Progenitor cell of endocrine pancreas (in vitro differentiated cells): ENCODE measurements around the gene KRTAP10-12. TPM values are rescaled to one million over a fixed set of nuclear protein-coding genes. Genes with fewer than 3 reads are reported as not detected.

ENCODE experiments used
- DNase-seq: peaks from one replicate; pipeline ENCODE4 v3.0.0; 2021; ENCODE audit warnings: low spot score; ENCODE audit not compliant: unreplicated experiment
- H3K27ac Mint-ChIP-seq: 2 replicates; pipeline ENCODE4 v1.8.0; 2021; ENCODE audit warnings: mild to moderate bottlenecking, moderate library complexity, mixed read lengths
- H3K27me3 Mint-ChIP-seq: 2 replicates; pipeline ENCODE4 v1.8.0; 2021; ENCODE audit warnings: mixed read lengths
- H3K36me3 Mint-ChIP-seq: 2 replicates; pipeline ENCODE4 v1.8.0; 2022; ENCODE audit warnings: mixed read lengths; ENCODE audit not compliant: insufficient read depth
- H3K4me1 Mint-ChIP-seq: 2 replicates; pipeline ENCODE4 v1.8.0; 2021; ENCODE audit warnings: low read depth, mixed read lengths
- H3K4me3 Mint-ChIP-seq: 2 replicates; pipeline ENCODE4 v1.8.0; 2021; ENCODE audit warnings: low read depth, mild to moderate bottlenecking, moderate library complexity, mixed read lengths
- H3K9me3 Mint-ChIP-seq: 2 replicates; pipeline ENCODE4 v1.8.0; 2021; ENCODE audit warnings: low read depth, mixed read lengths
- total RNA-seq: library from RNA; stranded (reverse); gene quantifications from 2 replicates; pipeline ENCODE4 v1.2.1, GENCODE V29; 2021
- TF ChIP-seq, protein P1 (sequence below): fragments of 200-600 bp; sonication (generic); IDR thresholded peaks from one replicate; pipeline ENCODE4 v1.5.0; 2021; ENCODE audit warnings: antibody characterized with exemption, mild to moderate bottlenecking; ENCODE audit not compliant: unreplicated experiment

The KRTAP10-12 gene
- total RNA-seq, 1 donor from 2014 or later: not detected

DNA sequence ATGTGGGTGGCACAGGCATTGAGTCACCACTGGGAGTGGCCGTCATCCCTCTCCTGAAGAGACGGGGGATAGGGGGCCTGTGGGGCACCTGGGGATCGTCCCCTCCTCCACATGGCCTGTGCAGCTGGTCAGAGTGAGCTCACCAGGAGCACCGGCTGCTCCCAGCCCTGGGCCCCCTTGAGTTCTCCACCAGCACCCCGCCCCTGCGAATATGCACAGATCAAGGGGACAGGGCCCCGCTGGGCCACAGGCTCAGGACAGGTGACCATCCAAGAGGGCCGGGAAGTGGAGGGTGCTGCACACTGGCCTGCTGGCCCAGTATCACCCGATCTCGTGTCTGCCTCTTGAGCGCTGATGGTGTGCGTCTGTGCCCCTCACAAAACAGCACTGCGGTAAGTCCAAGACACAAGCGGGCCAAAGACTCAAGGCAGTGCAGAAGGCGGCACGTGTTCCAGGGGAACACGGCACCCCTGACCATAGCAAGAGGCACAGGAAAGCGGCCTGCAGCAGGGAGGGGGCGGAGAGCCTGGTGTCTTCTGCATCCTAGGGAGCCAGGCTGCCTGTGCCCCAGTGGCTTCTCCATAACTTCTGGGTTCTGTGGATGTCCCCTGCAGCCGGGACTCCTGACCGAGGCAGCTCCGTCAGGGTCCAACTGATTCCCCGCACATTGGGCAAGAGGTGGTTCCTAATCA is 32.5 kb downstream of the KRTAP10-12 start:
- Mint-ChIP-seq H3K27me3 (peaks cover 43% of the 10 kb centered on the region), H3K4me1 (no peaks in the 10 kb centered on the region), H3K36me3 (no peaks in the 10 kb centered on the region), H3K27ac (no peak overlapping the region), H3K9me3 (no peaks in the 10 kb centered on the region), H3K4me3 (no peak overlapping the region)
- DNase-seq: no peak
- TF ChIP-seq, protein P1, sequence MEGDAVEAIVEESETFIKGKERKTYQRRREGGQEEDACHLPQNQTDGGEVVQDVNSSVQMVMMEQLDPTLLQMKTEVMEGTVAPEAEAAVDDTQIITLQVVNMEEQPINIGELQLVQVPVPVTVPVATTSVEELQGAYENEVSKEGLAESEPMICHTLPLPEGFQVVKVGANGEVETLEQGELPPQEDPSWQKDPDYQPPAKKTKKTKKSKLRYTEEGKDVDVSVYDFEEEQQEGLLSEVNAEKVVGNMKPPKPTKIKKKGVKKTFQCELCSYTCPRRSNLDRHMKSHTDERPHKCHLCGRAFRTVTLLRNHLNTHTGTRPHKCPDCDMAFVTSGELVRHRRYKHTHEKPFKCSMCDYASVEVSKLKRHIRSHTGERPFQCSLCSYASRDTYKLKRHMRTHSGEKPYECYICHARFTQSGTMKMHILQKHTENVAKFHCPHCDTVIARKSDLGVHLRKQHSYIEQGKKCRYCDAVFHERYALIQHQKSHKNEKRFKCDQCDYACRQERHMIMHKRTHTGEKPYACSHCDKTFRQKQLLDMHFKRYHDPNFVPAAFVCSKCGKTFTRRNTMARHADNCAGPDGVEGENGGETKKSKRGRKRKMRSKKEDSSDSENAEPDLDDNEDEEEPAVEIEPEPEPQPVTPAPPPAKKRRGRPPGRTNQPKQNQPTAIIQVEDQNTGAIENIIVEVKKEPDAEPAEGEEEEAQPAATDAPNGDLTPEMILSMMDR: no peak

DNA sequence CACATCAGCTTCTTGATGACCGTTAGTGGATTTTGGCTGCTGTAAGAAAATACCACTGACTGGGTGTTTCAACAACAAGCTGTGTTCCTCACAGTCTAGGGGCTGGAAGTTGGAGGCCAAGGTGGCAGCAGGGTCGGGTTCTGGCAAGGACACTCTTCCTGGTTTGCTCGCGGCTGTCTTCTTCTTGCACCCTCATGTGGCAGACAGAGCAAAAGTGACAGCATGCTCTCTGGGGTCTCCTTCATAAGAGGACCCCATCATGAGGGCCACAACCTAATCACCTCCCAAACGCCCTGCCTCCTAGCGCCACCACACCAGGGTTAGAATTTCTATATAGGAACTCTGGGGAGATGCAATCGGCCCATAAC is 33.0 kb downstream of the KRTAP10-12 start:
- H3K27me3 Mint-ChIP-seq: peaks cover 40% of the 10 kb centered on the region
- no peak overlapping the region for H3K27ac Mint-ChIP-seq
- H3K9me3 Mint-ChIP-seq: no peaks in the 10 kb centered on the region
- no peak overlapping the region for H3K4me3 Mint-ChIP-seq
- no peaks in the 10 kb centered on the region for H3K36me3 Mint-ChIP-seq
- no peaks in the 10 kb centered on the region for H3K4me1 Mint-ChIP-seq
- no peak for DNase-seq
- TF ChIP-seq, protein P1: no peak

DNA sequence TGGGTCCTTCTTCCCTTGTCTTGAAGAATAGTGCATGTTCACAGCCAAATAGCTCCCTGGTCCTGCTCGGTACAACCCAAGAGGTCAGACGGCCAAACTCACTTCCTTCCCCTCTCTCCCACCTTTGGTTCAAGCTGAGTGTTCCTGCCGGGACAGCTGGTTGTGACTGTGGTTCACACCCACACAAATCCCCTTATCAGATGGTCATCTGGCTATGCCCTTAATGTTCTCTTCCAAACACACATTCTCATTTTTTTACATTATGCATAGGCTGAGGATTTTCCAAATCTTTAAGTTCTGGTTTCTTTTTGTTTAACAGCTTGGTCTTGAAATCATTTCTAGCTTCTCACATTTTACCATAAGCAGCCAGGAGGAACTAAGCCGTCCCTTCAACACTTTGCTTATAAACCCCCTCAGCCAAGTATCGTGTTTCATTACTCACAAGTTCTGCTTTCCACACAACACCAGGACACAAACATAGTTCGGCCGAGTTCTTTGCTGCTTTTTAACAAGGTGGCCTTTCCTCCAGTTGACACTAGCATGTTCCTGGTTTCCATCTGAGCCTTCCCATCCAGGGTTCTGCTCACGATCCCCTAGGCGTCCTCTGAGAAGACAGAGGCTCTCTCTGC is 34.1 kb downstream of the KRTAP10-12 start:
- no peak for DNase-seq
- TF ChIP-seq, protein P1: no peak
- no peaks in the 10 kb centered on the region for H3K36me3 Mint-ChIP-seq

DNA sequence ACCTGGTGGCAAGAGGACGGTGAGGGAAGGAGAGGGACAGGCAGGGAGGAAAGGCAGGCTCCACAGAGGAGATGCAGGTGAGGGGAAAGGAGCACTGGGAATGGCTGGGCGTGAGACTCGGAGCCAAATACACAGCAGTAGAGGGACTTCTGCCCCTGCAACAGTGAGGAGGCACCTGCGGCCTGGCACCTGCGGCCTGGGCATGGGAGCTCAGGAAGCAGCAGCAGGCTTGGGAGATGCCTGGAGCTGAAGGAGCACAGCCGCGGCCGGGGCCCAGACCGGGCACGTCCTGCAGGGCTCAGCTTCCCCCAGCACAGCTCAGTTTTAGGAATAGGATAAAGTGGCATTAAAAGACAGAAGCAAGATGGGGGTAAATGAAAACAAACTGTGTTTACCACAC is 35.3 kb downstream of the KRTAP10-12 start:
- Mint-ChIP-seq H3K27me3 (peaks cover 28% of the 10 kb centered on the region), H3K4me1 (no peaks in the 10 kb centered on the region), H3K27ac (no peak overlapping the region), H3K4me3 (no peak overlapping the region), H3K36me3 (no peaks in the 10 kb centered on the region), H3K9me3 (no peaks in the 10 kb centered on the region)
- DNase-seq: no peak
- TF ChIP-seq, protein P1: no peak

More for the DNA sequence above, 34.1 kb downstream of the KRTAP10-12 start:
- Mint-ChIP-seq H3K4me1 (no peaks in the 10 kb centered on the region), H3K4me3 (no peak overlapping the region), H3K27me3 (peaks cover 32% of the 10 kb centered on the region), H3K27ac (no peak overlapping the region), H3K9me3 (no peaks in the 10 kb centered on the region)

DNA sequence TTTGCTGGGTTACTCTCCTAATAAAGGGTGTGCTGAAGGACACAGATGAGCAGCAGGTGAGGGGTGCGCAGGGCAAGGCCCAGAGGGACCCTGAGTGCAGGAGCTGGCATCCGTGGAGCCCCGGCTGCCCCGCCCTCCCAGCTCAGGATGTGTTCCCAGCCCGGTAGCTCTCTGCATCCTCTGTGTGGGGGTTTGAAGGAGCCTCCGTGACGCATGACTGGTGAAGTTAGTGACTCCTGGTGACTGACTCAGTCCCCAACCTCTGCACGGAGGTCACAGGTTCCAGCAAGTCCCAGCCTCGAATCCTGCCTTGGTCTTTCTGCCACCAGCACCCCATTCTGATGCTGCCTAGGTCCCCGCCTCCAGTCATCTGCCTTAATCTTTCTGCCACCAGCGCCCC is 36.0 kb downstream of the KRTAP10-12 start:
- H3K4me3 Mint-ChIP-seq: no peak overlapping the region
- no peak overlapping the region for H3K27ac Mint-ChIP-seq
- TF ChIP-seq, protein P1: no peak
- H3K36me3 Mint-ChIP-seq: no peaks in the 10 kb centered on the region
- no peaks in the 10 kb centered on the region for H3K4me1 Mint-ChIP-seq
- H3K27me3 Mint-ChIP-seq: peaks cover 29% of the 10 kb centered on the region
- H3K9me3 Mint-ChIP-seq: no peaks in the 10 kb centered on the region
- no peak for DNase-seq
